Measurements from ENCODE around the gene ING5.

DNA sequence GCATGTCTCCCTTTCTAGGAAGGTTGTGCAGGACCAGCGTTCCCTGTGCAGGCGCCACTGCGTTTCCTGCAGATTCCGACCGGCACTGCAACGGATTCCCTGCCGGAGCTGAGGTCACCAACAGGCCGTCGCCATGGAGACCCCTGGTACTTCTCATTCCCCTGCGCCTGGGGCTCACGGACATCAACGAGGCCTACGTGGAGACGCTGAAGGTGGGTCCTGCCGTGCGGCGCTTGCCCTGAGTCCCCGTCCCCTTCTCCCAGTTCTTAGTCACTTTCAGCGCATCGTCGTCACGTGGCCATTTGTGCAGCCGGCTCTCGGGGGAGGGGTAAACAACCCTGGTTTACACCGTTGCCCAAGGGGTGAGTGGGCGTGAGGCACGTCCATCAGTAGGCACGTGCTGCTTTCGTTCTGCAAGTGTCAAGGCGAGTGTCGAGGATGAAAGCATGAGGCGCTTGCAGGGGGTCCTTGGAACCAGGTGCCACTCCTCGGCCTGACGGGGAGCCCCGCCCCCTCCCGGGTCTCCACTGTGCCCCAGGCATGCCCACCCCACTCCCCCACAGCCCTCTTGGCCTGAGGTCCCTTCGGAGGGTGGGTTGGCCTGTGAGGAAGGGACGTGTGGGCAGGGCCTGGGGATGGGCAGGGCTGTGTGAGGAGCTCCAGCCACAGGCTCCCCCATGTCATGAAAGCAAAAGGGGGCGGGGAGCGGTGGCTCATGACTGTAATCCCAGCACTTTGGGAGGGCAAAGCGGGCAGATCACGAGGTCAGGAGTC lies 35.0 kb upstream of the ING5 start:
- no peak for TF ChIP-seq CTCF (conservative IDR thresholded peaks at IDR 0.05; ENCODE audit: low read length)
- TF ChIP-seq EZH2phosphoT487 (IDR thresholded peaks at IDR 0.05; ENCODE audit: borderline replicate concordance, low read depth, low read length), result no peak

Data from OCI-LY7 (cell line).